HepG2 (cell line): ENCODE data around the gene UTF1. TPM values are rescaled to one million over a fixed set of nuclear protein-coding genes. Genes with fewer than 3 reads are reported as not detected.

Experiments
- ATAC-seq: fragments of 200-7000 bp; cut with Tn5 transposase; 3 replicates; pipeline ENCODE4 v1.9.1; 2020; ENCODE audit warnings: mild to moderate bottlenecking, moderate library complexity
- BruUV-seq: library from RNA; stranded (reverse); fragments of 400-500 nt; replicated peaks from 2 replicates; lab custom pipeline; 2021; lab: Mats Ljungman, UMichigan
- CTCF ChIA-PET: fragments of 300-600 bp; formaldehyde crosslinking; extraction: SDS; loops from one replicate; lab custom pipeline; 2021; ENCODE audit warnings: low total read pairs, inconsistent platforms, low intra/inter-chr PET ratio; lab: Yijun Ruan, JAX
- POLR2A ChIA-PET: fragments of 350-600 bp; sonication (Branson Sonifier 250); formaldehyde crosslinking; loops from one replicate; lab custom pipeline; 2020; ENCODE audit warnings: antibody characterized with exemption, inconsistent platforms; lab: Yijun Ruan, JAX
- DNase-seq: peaks from one replicate; pipeline ENCODE4 v3.0.0-alpha.2; 2015; ENCODE audit warnings: low spot score
- FAIRE-seq: peaks from 3 replicates; lab custom pipeline; 2011; peaks lifted over from hg19 to GRCh38; lab: Jason Lieb, UNC
- H2AFZ ChIP-seq: one replicate; pipeline ENCODE4 v1.6.1; 2011; ENCODE audit warnings: low read length, inconsistent platforms
- H3K27ac ChIP-seq: fragments of 300-600 bp; 3 replicates; pipeline ENCODE4 v1.8.0; 2011; ENCODE audit warnings: mixed run types, mild to moderate bottlenecking, mixed read lengths, low read length, inconsistent platforms; ENCODE audit not compliant: insufficient read depth; ENCODE audit errors: extremely low read length
- H3K27me3 ChIP-seq, 2 experiments: fragments of 200-600 bp in 1 of 2; 2 replicates in 1 of 2; 3 replicates in 1 of 2; pipeline versions ENCODE4 v1.6.0 to v1.8.0; 2011; ENCODE audit warnings: low read length in 2 of 2, mild to moderate bottlenecking in 2 of 2, moderate library complexity in 2 of 2, inconsistent platforms in 1 of 2; ENCODE audit not compliant: insufficient read depth in 2 of 2, control insufficient read depth in 1 of 2
- H3K36me3 ChIP-seq, 2 experiments: fragments of 200-600 bp in 1 of 2; replicated peaks in 1 of 2; 2 replicates in 1 of 2; 3 replicates in 1 of 2; pipeline versions ENCODE4 v1.5.1 to v1.8.0; 2011; ENCODE audit warnings: low read length in 2 of 2, inconsistent platforms in 1 of 2; ENCODE audit not compliant: insufficient read depth in 2 of 2, control insufficient read depth in 1 of 2
- H3K4me1 ChIP-seq: 2 replicates; pipeline ENCODE4 v1.5.1; 2012; ENCODE audit warnings: low read length, inconsistent platforms; ENCODE audit not compliant: insufficient read depth
- H3K4me2 ChIP-seq: 2 replicates; pipeline ENCODE4 v1.6.0; 2011; ENCODE audit warnings: low read depth, low read length, inconsistent platforms
- H3K4me3 ChIP-seq, 3 experiments: fragments of 200-600 bp in 1 of 3; sonication (generic), shearing (Covaris generic) in 1 of 3; replicated peaks in 1 of 3; 2 replicates each; pipeline ENCODE4 v1.5.1; 2011 to 2016; ENCODE audit warnings: low read length in 3 of 3, inconsistent platforms in 2 of 3, low read depth in 2 of 3, mild to moderate bottlenecking in 2 of 3, control low read depth in 1 of 3, mixed read lengths in 1 of 3; ENCODE audit not compliant: insufficient read depth in 1 of 3
- H3K79me2 ChIP-seq: one replicate; pipeline ENCODE4 v1.6.1; 2011; ENCODE audit warnings: low read length, inconsistent platforms; ENCODE audit not compliant: insufficient read depth
- H3K9ac ChIP-seq: 2 replicates; pipeline ENCODE4 v1.6.0; 2011; ENCODE audit warnings: mild to moderate bottlenecking, low read depth, low read length, inconsistent platforms; ENCODE audit not compliant: insufficient read depth
- H3K9me3 ChIP-seq: 2 replicates; pipeline ENCODE4 v1.5.1; 2012; ENCODE audit warnings: mild to moderate bottlenecking, low read length
- H4K20me1 ChIP-seq: 2 replicates; pipeline ENCODE4 v1.6.0; 2011; ENCODE audit warnings: inconsistent platforms, mild to moderate bottlenecking, low read length, moderate library complexity; ENCODE audit not compliant: insufficient read depth
- CTCF ChIP-seq: sonication (generic); formaldehyde crosslinking; IDR thresholded peaks from 2 replicates; pipeline ENCODE4 v1.5.0; 2020; ENCODE audit warnings: mild to moderate bottlenecking, missing genetic modification reagents, moderate library complexity
- KAT7 ChIP-seq: IDR thresholded peaks from 2 replicates; pipeline ENCODE4 v1.6.1; 2018; ENCODE audit warnings: borderline replicate concordance, missing compliant biosample characterization
- MIER2 ChIP-seq: IDR thresholded peaks from 2 replicates; pipeline ENCODE4 v1.6.1; 2016; ENCODE audit warnings: missing biosample characterization, missing genetic modification reagents
- MTF2 ChIP-seq: sonication (generic); formaldehyde crosslinking; IDR thresholded peaks from 2 replicates; pipeline ENCODE4 v1.5.0; 2020; ENCODE audit warnings: missing genetic modification reagents, borderline replicate concordance
- RAD21 ChIP-seq: fragments of 450-650 bp; formaldehyde crosslinking; IDR thresholded peaks from 2 replicates; pipeline ENCODE4 v1.5.0; 2020; ENCODE audit warnings: mild to moderate bottlenecking
- RFX3 ChIP-seq: IDR thresholded peaks from 2 replicates; pipeline ENCODE4 v1.6.1; 2016; ENCODE audit warnings: missing biosample characterization, missing genetic modification reagents
- SALL2 ChIP-seq: sonication (generic); formaldehyde crosslinking; IDR thresholded peaks from 2 replicates; pipeline ENCODE4 v1.8.1; 2023; ENCODE audit warnings: mild to moderate bottlenecking, missing genetic modification reagents, inconsistent platforms
- SMAD9 ChIP-seq: sonication (generic); formaldehyde crosslinking; IDR thresholded peaks from 2 replicates; pipeline ENCODE4 v1.5.1; 2020; ENCODE audit warnings: mild to moderate bottlenecking, missing genetic modification reagents
- STAG1 ChIP-seq: sonication (generic); formaldehyde crosslinking; IDR thresholded peaks from 2 replicates; pipeline ENCODE4 v1.4.0; 2020; ENCODE audit warnings: missing genetic modification reagents
- SYNCRIP ChIP-seq: fragments of 200-400 bp; formaldehyde crosslinking; IDR thresholded peaks from 2 replicates; pipeline ENCODE4 v1.6.1; 2018; ENCODE audit warnings: mild to moderate bottlenecking, low read depth, low read length; ENCODE audit not compliant: insufficient read depth
- ZFY ChIP-seq: sonication (generic); formaldehyde crosslinking; IDR thresholded peaks from 2 replicates; pipeline ENCODE4 v1.4.0; 2020; ENCODE audit warnings: missing genetic modification reagents
- ZNF124 ChIP-seq: sonication (generic); formaldehyde crosslinking; IDR thresholded peaks from 2 replicates; pipeline ENCODE4 v1.4.0; 2020; ENCODE audit warnings: missing genetic modification reagents
- ZNF367 ChIP-seq: sonication (generic); formaldehyde crosslinking; IDR thresholded peaks from 2 replicates; pipeline ENCODE4 v1.4.0; 2020; ENCODE audit warnings: missing genetic modification reagents, borderline replicate concordance
- ZNF432 ChIP-seq: sonication (generic); formaldehyde crosslinking; IDR thresholded peaks from 2 replicates; pipeline ENCODE4 v1.5.0; 2020; ENCODE audit warnings: missing genetic modification reagents, mild to moderate bottlenecking, borderline replicate concordance
- ZNF512B ChIP-seq: sonication (generic); formaldehyde crosslinking; IDR thresholded peaks from 2 replicates; pipeline ENCODE4 v1.5.1; 2020; ENCODE audit warnings: missing genetic modification reagents, mild to moderate bottlenecking, borderline replicate concordance
- ZNF547 ChIP-seq: sonication (generic); formaldehyde crosslinking; IDR thresholded peaks from 2 replicates; pipeline ENCODE4 v1.5.1; 2020; ENCODE audit warnings: mild to moderate bottlenecking, missing genetic modification reagents
- ZNF550 ChIP-seq: sonication (generic); formaldehyde crosslinking; IDR thresholded peaks from 2 replicates; pipeline ENCODE4 v1.4.0; 2020; ENCODE audit warnings: mild to moderate bottlenecking, missing genetic modification reagents, borderline replicate concordance
- ZNF552 ChIP-seq: sonication (generic); formaldehyde crosslinking; IDR thresholded peaks from 2 replicates; pipeline ENCODE4 v1.9.0; 2022; ENCODE audit warnings: missing genetic modification reagents, mild to moderate bottlenecking, borderline replicate concordance
- ZNF616 ChIP-seq: sonication (generic); formaldehyde crosslinking; IDR thresholded peaks from 2 replicates; pipeline ENCODE4 v1.5.0; 2020; ENCODE audit warnings: low read depth, mild to moderate bottlenecking, missing genetic modification reagents
- ZNF788 ChIP-seq: sonication (generic); formaldehyde crosslinking; IDR thresholded peaks from 2 replicates; pipeline ENCODE4 v1.5.0; 2020; ENCODE audit warnings: mild to moderate bottlenecking, missing genetic modification reagents, borderline replicate concordance
- WGBS: methylation state at CpG from one replicate; pipeline ENCODE4 v1.1.6; 2017; ENCODE audit warnings: low lambda C conversion rate; 5-methylcytosine and 5-hydroxymethylcytosine counted together
- in situ Hi-C: cut with HindIII; loops from 2 replicates; pipeline ENCODE4 v1.10.0; 2017; ENCODE audit warnings: low pct_unique_long_range_greater_than_20kb; ENCODE audit not compliant: extremely low pct_ligation_motif_present
- intact Hi-C: fragments of 100-400 bp; cut with micrococcal nuclease; formaldehyde crosslinking; loops from one replicate; pipeline ENCODE4 v1.10.0; 2022; ENCODE audit not compliant: unreplicated experiment
- polyA plus RNA-seq, 8 experiments: library from polyadenylated mRNA; depleted of rRNA in 3 of 8; stranded (reverse) in 7 of 8; unstranded in 1 of 8; fragments of >200 nt; fragmentation: Illumina TruSeq in 4 of 8; extraction: Trizol in 4 of 8; gene quantifications; 2 replicates each; pipeline versions ENCODE4 v1.2.1 to v1.2.3, GENCODE V29; 2011 to 2016; ENCODE audit warnings: low read depth in 4 of 8, missing spikeins in 1 of 8, mixed read lengths in 1 of 8; ENCODE audit not compliant: insufficient read depth in 1 of 8
- total RNA-seq, 5 experiments: library from RNA; depleted of rRNA; stranded (reverse); fragments of >200 nt; fragmentation: Illumina TruSeq; extraction: Trizol; gene quantifications; 2 replicates each; pipeline ENCODE4 v1.2.3, GENCODE V29; 2016; ENCODE audit warnings: low read depth in 1 of 5

The UTF1 gene
- total and polyA plus RNA-seq, 2 of the 13 experiments (the other 11 are each of a cell fraction or from before 2014, with no cell fraction given): not detected

- no peak for TF ChIP-seq ZNF367 (CRISPR knock-in tag)
- no peak for TF ChIP-seq SMAD9 (CRISPR knock-in tag)
Observed at GRCh38 chr10:133225707-133226191, 4.3 kb upstream of the UTF1 start (continued).

GRCh38 chr10:133226251-133226808, 3.7 kb upstream of the UTF1 start:
- in situ Hi-C loops (no loop called here), intact Hi-C loops (no loop called here)
- FAIRE-seq: no peak
- H3K27me3 ChIP-seq: peaks cover 13 to 51% of the 10 kb centered on the region in 2 experiments
- no peaks in the 10 kb centered on the region for H3K36me3 ChIP-seq
- 28% methylated on average over 24 of the region's 30 CpGs for whole genome bisulfite sequencing
- no peak overlapping the region for H3K4me2 ChIP-seq
- no peaks in the 10 kb centered on the region for H4K20me1 ChIP-seq
- ChIA-PET CTCF (no interaction called here), POLR2A (no interaction called here)
- BruUV-seq: no TSS peak
- peak; percentile 85 for ATAC-seq
- H3K79me2 ChIP-seq: no peaks in the 10 kb centered on the region
- H3K9me3 ChIP-seq: no peaks in the 10 kb centered on the region
- no peak overlapping the region for H3K27ac ChIP-seq
- no peaks in the 10 kb centered on the region for H3K4me1 ChIP-seq
- H3K9ac ChIP-seq: no peak overlapping the region
- no peak overlapping the region for H2AFZ ChIP-seq
- H3K4me3 ChIP-seq: no peak overlapping the region
- DNase-seq: peak; percentile 22
- TF ChIP-seq CTCF (CRISPR knock-in tag) (peak; percentile 66), SYNCRIP (no peak), ZNF124 (CRISPR knock-in tag) (no peak), RAD21 (0 out of 2 replicates have a peak, but pooled peaks have one; percentile 30), ZNF512B (CRISPR knock-in tag) (no peak), ZFY (0 out of 2 replicates have a peak, but pooled peaks have one; percentile 15), STAG1 (CRISPR knock-in tag) (peak; percentile 74), ZNF432 (no peak), MIER2 (no peak), ZNF550 (CRISPR knock-in tag) (no peak), ZNF552 (CRISPR knock-in tag) (no peak), RFX3 (no peak), SALL2 (no peak), ZNF788 (CRISPR knock-in tag) (no peak), KAT7 (no peak), MTF2 (CRISPR knock-in tag) (peak; percentile 60; the same call in 1 of the 2 replicates), ZNF547 (no peak), ZNF616 (CRISPR knock-in tag) (no peak)
